Erythroblast (primary cell): ENCODE results near the gene PPFIBP2.

ENCODE experiments used
- GATA1 ChIP-seq: IDR thresholded peaks from 2 replicates; pipeline ENCODE4 v1.6.1; 2011; ENCODE audit warnings: low read depth, mild to moderate bottlenecking, control low read depth, low read length, moderate library complexity
- POLR2A ChIP-seq: IDR thresholded peaks from 2 replicates; pipeline ENCODE4 v1.6.1; 2011; ENCODE audit warnings: mild to moderate bottlenecking, low read length

DNA sequence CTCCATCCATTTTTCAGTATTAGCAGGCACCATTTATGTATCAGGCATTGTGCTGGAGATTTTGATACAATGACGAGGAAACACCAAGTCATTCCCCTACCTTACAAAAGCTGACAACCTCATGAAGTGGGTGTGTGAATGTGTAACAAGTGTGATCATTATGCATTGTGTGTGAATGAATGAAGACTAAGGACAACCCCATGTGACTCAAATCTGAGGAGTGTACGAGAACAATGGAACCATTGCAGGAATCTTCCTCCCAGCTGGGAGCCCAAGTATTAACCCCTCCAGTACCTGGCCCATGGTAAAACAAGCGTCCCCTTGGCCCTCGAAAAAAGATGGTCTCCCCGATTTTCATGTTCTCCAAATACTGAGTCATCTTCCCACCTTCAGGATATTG lies 155.1 kb downstream of the PPFIBP2 start:
- TF ChIP-seq POLR2A, result no peak
- no peak for TF ChIP-seq GATA1
